A673 (cell line): ENCODE data around the gene SLC11A1.

Experiments
- CTCF ChIP-seq: fragments of 300-800, 200-600 bp; sonication (generic); conservative IDR thresholded peaks from 2 replicates; pipeline ENCODE4 v1.5.1; 2017; ENCODE audit warnings: low read depth, mild to moderate bottlenecking, antibody characterized with exemption, low read length, moderate library complexity, mixed read lengths
- EZH2 ChIP-seq: fragments of 200-600 bp; sonication (generic); IDR thresholded peaks from 2 replicates; pipeline ENCODE4 v1.6.1; 2017; ENCODE audit warnings: borderline replicate concordance, low read depth, mild to moderate bottlenecking, mixed read lengths, antibody characterized with exemption, low read length; ENCODE audit not compliant: poor library complexity, severe bottlenecking

GRCh38 chr2:218382785-218383184 is 712 bp downstream of the SLC11A1 start:
- TF ChIP-seq EZH2 (no peak), CTCF (no peak)
